Astrocyte (in vitro differentiated cells and primary cell): ENCODE measurements around the gene PCSK5.

Source experiments
- EZH2 ChIP-seq: IDR thresholded peaks from 2 replicates; pipeline ENCODE4 v1.6.1; 2012; ENCODE audit warnings: mild to moderate bottlenecking, low read length, inconsistent platforms; ENCODE audit not compliant: insufficient read depth
- TF ChIP-seq, protein P1 (sequence below): IDR thresholded peaks from 2 replicates; pipeline ENCODE4 v1.5.1; 2011; ENCODE audit warnings: low read depth, mild to moderate bottlenecking, inconsistent platforms, low read length, moderate library complexity; ENCODE audit not compliant: insufficient read depth

DNA sequence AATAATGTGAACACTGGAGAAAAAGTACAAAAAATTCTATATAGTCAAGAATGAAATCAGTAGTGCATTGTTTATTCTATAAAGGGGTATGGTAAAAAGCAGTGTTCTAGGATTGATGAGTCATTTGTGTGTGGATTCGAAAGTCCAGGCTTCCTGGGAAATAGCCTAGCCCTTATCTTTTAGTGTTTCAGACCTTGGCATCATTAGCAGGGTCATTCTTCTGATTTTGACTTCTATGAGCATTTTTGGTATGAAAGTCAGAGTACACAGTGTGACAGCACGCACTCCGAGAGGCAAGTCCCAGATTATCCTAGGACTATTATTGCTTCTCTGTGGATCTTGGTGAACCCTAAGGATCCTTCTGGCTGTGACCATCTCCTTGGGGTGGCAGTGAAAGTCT, 16.9 kb downstream of the PCSK5 start:
- TF ChIP-seq, protein P1, sequence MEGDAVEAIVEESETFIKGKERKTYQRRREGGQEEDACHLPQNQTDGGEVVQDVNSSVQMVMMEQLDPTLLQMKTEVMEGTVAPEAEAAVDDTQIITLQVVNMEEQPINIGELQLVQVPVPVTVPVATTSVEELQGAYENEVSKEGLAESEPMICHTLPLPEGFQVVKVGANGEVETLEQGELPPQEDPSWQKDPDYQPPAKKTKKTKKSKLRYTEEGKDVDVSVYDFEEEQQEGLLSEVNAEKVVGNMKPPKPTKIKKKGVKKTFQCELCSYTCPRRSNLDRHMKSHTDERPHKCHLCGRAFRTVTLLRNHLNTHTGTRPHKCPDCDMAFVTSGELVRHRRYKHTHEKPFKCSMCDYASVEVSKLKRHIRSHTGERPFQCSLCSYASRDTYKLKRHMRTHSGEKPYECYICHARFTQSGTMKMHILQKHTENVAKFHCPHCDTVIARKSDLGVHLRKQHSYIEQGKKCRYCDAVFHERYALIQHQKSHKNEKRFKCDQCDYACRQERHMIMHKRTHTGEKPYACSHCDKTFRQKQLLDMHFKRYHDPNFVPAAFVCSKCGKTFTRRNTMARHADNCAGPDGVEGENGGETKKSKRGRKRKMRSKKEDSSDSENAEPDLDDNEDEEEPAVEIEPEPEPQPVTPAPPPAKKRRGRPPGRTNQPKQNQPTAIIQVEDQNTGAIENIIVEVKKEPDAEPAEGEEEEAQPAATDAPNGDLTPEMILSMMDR: no peak
- TF ChIP-seq EZH2: no peak
